Adrenal gland (tissue), 5 donors: ENCODE measurements around the gene RPL5.

Experiments
- CTCF ChIP-seq, 6 experiments: fragments of 450-650 bp in 4 of 6; fragments of 200-600 bp in 2 of 6; sonication (generic) in 1 of 6; IDR thresholded peaks; 1 replicate in 5 of 6; 2 replicates in 1 of 6; pipeline versions ENCODE4 v1.5.1 to v1.8.0; 2016 to 2021; ENCODE audit warnings: antibody characterized with exemption in 6 of 6, mild to moderate bottlenecking in 2 of 6, moderate library complexity in 1 of 6
- POLR2A ChIP-seq, 2 donors: fragments of 450-650 bp; IDR thresholded peaks; one replicate each; pipeline ENCODE4 v1.6.1; 2017; ENCODE audit warnings: antibody characterized with exemption in 2 of 2, mild to moderate bottlenecking in 2 of 2, moderate library complexity in 1 of 2
- donor health status: DM: no; HTN: no; CAD: no.

GRCh38 chr1:92817137-92817697 lies 14.6 kb upstream of the RPL5 start:
- TF ChIP-seq CTCF (IDR thresholded peaks at IDR 0.05), result no peak
- TF ChIP-seq POLR2A (IDR thresholded peaks at IDR 0.05), result no peak
